ENCODE data around the gene SSTR1. TPM values are rescaled to one million over a fixed set of nuclear protein-coding genes. Genes with fewer than 3 reads are reported as not detected.
A peak's percentile ranks its signal among the peaks of the same experiment; 100 is the strongest.

Gene SSTR1
- total RNA-seq, 4 donors from 2014 or later: 1.2 to 2.7 (median 1.7) TPM

DNA sequence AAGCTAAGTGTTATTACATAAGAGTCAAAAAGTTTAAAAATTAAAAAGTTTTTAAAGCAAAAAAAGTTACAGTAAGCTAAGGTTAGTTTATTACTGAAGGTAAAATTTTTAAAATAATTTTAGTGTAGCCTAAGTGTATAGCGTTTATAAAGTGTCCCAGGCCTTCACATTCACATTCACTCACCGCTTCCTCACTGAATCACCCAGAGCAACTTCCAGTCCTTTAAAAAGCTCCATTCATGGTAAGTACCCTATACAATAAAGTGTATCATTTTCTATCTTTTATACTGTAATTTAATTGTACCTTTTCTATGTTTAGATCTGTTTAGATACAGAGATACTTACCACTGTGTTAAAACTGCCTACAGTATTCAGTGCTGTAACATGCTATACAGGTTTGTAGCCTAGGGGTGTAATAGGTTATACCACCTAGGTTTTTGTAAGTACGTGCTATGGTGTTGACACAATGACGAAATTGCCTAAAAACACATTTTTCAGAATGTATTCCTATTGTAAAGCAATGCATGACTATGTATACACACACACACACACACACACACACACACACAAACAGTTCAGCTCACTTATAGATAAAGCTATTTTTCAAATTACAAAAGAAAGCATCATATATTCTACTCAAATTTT is 44.5 kb downstream of the SSTR1 start:
- intact Hi-C loops (cut with DNase I; ENCODE audit: low total_unique reads): no loop called here
- TF ChIP-seq, protein P1, sequence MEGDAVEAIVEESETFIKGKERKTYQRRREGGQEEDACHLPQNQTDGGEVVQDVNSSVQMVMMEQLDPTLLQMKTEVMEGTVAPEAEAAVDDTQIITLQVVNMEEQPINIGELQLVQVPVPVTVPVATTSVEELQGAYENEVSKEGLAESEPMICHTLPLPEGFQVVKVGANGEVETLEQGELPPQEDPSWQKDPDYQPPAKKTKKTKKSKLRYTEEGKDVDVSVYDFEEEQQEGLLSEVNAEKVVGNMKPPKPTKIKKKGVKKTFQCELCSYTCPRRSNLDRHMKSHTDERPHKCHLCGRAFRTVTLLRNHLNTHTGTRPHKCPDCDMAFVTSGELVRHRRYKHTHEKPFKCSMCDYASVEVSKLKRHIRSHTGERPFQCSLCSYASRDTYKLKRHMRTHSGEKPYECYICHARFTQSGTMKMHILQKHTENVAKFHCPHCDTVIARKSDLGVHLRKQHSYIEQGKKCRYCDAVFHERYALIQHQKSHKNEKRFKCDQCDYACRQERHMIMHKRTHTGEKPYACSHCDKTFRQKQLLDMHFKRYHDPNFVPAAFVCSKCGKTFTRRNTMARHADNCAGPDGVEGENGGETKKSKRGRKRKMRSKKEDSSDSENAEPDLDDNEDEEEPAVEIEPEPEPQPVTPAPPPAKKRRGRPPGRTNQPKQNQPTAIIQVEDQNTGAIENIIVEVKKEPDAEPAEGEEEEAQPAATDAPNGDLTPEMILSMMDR (IDR thresholded peaks at IDR 0.05): no peak
- TF ChIP-seq POLR2A (IDR thresholded peaks at IDR 0.05): no peak
- H3K4me3 ChIP-seq: no peak overlapping the region

DNA sequence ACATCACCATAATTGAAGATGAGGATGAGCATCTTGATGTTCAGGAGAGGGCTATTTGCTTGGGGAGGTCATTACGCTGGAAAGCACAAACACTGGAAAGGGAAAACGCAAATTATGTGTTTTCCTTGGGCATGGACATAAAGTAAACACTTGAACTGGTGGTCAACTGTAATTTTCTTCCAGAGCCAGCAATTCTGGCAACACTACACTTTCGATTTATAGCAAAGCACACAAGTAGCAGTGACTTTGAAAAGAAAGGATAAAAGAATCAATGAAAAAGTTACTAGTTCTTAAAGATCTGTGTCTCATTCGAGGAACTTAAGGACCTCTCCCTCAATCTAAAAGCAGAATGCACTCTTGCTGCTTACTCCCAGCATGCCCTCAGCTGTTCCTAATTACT is 46.0 kb downstream of the SSTR1 start:
- Histone ChIP-seq H3K27me3 (peaks cover 0 to 5% of the 10 kb centered on the region in 2 donors), H3K4me3 (no peak overlapping the region), H3K36me3 (no peaks in the 10 kb centered on the region), H3K27ac (peak overlapping the region; percentile 70 to 84), H3K4me1 (no peaks in the 10 kb centered on the region), H3K9me3 (no peaks in the 10 kb centered on the region)
- DNase-seq: no peak
- intact Hi-C loops (cut with DNase I; ENCODE audit: low total_unique reads): no loop called here
- TF ChIP-seq, protein P1 (IDR thresholded peaks at IDR 0.05): no peak
- no peak for TF ChIP-seq POLR2A (IDR thresholded peaks at IDR 0.05)

More for the DNA sequence above, 44.5 kb downstream of the SSTR1 start:
- Histone ChIP-seq H3K9me3 (no peaks in the 10 kb centered on the region), H3K36me3 (no peaks in the 10 kb centered on the region), H3K27me3 (no peaks in the 10 kb centered on the region), H3K4me1 (no peaks in the 10 kb centered on the region), H3K27ac (peak overlapping the region in 1 of 2 donors; percentile 84)
- DNase-seq: no peak

DNA sequence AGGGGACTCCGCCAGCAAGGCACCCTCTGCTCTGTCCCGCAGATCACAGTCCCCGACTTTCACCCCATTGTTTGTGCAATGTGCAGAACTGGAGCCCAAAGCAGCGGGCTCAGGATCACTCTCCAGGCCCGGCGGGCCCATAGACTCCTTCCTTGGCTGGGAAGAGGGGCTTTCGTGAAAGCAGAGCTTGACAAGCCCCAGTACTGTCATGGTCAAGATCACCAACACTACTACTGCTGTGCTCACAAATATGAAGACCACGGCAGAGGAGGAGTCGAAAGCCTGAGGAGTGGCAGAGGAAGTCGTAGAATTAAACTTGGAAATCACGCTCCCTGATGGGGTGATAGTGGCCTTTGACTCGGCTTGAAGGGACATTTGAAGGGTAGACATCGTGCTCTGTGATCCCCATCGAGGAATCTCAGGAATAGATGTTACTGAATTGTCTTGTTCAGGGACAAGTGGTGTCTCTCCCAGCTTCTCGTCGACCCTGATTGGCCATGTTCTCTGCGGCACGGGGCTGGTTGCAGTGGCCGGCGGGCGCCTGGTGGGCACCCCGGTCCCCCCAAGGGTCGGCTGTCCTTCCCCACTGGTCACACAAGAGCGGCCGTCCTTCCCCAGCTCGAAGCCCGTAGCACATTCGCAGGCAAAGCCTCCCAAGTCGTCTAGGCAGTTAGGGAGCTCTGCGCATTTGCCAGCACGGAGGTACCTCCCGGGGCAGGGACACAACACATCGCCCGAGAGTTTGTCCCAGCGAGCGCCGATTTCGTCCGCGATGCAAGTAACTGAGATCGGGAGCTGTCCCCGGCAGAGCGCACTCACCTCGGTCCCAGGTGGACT is 47.1 kb downstream of the SSTR1 start:
- Histone ChIP-seq H3K36me3 (no peaks in the 10 kb centered on the region), H3K4me3 (peak overlapping the region; percentile 23 to 38), H3K27me3 (peaks cover 0 to 5% of the 10 kb centered on the region in 2 donors), H3K4me1 (no peaks in the 10 kb centered on the region), H3K27ac (peak overlapping the region; percentile 70 to 84), H3K9me3 (no peaks in the 10 kb centered on the region)
- intact Hi-C loops (cut with DNase I; ENCODE audit: low total_unique reads): no loop called here
- TF ChIP-seq, protein P1 (IDR thresholded peaks at IDR 0.05): no peak
- no peak for TF ChIP-seq POLR2A (IDR thresholded peaks at IDR 0.05)
- DNase-seq: no peak

DNA sequence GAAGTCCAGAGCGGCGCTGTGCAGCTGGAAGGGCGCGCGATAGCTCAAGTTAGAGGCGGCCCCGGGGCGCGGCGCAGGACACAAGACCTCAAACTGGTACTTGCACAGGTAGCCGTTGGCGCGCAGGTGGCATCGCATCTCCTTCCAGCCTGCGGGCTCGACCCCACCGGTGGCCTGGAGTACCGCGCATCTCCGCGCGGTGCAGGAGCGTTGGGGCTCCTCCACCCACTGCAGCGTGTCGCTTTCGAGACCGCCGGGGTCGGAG is 47.6 kb downstream of the SSTR1 start:
- peak overlapping the region; percentile 23 to 38 for H3K4me3 ChIP-seq
- no peaks in the 10 kb centered on the region for H3K36me3 ChIP-seq
- H3K27me3 ChIP-seq: peaks cover 0 to 5% of the 10 kb centered on the region in 2 donors
- H3K4me1 ChIP-seq: no peaks in the 10 kb centered on the region
- peak overlapping the region; percentile 70 to 84 for H3K27ac ChIP-seq
- intact Hi-C loops (cut with DNase I; ENCODE audit: low total_unique reads): no loop called here
- DNase-seq: no peak
- H3K9me3 ChIP-seq: no peaks in the 10 kb centered on the region
- TF ChIP-seq, protein P1 (IDR thresholded peaks at IDR 0.05): no peak
- no peak for TF ChIP-seq POLR2A (IDR thresholded peaks at IDR 0.05)

Data from uterus (tissue), 4 donors.